IPS-NIHi11 (cell line): ENCODE measurements around the gene CAPN14.
A peak's percentile ranks its signal among the peaks of the same experiment; 100 is the strongest.
"Not testable (repeated sequence)": the region's sequence is repeated elsewhere in the genome, so short reads cannot be mapped to it uniquely, and the experiment has no call there.

Source experiments
- DNase-seq: peaks from one replicate; pipeline ENCODE4 v3.0.0; 2012; ENCODE audit warnings: mixed read lengths, low spot score

CAPN14 gene

DNA sequence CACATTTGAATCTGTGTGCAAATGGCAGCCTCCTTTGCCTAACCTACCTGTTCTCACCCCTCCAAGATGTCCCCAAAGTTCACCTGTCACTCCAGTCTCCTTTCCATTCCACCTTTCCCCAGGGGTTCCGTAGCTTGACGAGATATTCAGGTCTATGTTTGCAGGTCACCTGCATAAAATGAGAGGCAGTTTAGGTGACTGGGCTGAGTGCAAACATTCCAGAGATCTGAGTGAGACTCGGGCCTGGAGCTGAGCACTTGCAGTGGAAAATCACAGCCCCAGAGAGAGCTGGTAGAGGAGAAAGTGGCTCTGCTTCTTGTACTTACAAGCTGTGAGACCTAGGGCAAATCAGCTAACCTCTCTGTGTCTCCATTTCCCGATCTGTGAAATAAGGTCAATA lies 20.1 kb downstream of the CAPN14 start:
- no peak for DNase-seq

DNA sequence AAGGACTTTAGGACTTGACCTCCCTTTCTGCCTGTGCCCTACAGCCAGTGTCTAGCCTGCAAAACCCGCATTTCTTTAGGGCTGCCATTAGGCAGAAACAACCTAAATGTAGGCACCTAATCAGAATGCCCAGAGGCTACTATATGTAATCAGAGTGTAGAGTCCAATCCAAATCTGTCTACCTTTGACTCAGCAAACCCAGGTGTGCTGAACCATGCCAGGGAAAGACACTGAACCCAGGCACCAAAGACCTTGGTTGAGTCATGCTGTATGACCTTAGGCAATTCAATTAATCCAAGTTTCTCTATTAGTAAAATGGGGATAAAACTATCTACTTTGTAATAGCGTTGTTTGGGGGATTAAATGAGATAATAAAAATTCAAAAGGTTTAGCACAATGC lies 20.7 kb downstream of the CAPN14 start:
- DNase-seq = no peak

DNA sequence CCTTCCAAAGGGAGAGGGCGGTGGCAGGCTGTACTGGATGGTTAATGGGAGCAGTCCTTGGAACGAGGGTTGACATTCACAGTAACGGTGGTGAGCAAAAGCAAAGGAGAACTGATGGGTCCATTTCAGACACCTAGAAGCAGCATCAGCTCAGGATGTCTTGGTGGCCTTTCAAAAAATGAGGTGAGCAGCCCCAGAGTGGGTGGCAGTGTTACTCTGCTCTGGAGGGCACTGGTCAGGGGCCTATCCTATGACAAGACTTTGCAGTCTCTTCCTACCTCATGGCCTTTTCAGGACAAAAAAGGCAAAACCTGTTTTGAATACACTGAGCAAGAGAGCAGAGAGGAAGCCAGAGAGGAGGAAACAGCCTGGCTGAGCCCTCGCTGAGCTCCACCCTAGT lies 23.5 kb downstream of the CAPN14 start:
- no peak for DNase-seq

DNA sequence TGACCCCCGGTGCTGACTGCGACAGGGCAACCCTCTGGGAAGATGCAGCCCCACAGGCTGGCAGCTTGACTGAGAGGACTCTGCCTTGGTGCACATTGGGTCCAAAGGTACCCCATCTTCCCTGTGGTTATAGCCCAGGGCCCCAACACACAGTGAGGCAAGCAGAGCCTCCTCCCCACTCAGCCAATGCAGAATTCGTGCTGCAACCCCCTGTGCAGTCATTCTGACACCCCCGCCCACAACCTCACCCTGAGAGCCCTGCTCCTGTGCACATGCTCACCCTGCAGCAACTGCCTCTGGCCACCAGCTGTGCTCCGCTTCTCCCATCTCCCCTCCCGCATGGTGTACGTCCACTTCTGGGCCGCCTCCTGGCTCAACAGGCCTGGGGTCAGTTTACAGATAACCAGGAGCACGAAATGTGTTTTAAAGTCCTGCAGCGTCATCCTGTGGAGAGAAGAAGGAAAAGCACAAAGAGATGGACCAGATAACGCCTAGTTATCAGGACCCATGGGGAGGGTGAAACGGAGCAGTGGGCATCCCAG lies 24.4 kb downstream of the CAPN14 start:
- no peak for DNase-seq

DNA sequence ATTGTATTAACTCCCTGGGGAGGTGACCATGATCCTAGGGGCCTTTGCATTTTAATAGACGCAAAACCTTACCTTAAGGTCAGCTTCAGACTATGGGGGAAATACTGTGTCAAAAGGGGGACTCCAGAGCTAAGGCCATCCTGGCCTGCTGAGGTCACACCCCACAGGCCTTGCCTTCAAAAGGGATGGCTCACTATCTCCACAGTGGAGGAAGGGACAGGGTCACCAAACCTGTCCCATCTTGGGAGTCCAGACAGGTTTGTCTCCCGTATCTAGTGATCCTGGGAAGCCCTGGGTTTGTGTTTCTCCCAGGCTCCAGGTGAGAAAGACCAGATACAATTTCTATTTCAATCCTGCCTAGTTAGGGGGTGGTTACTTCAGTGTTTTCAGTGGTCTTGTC lies 24.9 kb downstream of the CAPN14 start:
- no peak for DNase-seq

DNA sequence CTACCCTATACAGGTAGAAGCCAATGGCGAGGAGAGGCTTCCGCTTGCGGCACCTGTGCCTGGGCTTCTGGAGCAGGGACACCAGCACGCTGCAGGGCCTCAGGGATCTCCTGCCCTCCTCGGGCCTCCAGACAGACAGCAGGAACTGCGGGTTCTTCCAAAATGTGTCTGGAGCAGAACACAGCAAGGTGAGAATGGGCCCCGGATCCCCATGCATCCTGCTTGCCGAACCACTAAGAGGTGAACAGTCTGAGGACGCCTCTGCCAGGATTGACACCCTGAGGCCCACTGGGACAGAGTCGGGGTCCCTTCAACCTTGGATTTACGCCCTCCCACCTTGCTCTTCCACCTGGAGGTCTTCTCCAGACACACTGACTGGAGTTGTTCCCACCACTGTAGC lies 25.4 kb downstream of the CAPN14 start:
- DNase-seq = no peak

DNA sequence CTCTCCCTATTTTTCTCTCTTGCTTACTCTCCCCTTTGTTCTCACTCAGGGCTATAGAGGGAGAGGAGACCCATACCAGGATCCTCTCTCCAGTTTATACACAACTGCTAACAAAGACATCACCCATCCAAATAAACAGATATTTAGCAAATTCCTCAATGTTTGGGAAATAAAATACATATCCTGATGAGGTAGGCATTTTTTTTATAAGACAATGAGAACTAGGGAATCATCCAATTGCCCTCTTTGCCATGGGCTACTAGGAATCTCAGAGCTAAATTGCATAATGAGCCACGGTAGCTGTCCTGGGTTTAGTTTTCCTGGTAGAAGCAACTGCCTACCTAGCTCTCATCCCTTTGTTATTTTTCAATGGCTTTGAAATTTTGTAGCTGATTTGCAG lies 27.1 kb downstream of the CAPN14 start:
- DNase-seq = no peak

DNA sequence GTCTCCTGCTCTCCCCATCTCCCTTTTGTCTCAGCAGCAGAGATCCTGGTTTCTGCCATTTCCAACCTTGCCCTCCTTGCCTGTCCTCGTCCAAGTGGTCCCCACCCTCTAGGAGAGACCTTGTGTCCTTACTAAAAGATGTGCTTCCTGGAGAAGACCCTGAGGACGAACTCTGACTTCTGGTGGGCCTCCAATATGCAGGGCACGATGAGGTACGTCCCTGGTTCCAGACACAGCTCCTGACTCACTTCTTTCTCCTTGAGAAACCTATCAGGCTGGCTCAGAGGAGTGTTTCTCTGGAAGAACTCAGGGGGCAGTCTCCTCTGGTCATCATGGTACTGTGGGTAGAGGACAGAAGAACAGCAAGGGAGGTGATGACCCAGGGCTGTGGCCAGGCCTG lies 28.2 kb downstream of the CAPN14 start:
- DNase-seq = no peak

DNA sequence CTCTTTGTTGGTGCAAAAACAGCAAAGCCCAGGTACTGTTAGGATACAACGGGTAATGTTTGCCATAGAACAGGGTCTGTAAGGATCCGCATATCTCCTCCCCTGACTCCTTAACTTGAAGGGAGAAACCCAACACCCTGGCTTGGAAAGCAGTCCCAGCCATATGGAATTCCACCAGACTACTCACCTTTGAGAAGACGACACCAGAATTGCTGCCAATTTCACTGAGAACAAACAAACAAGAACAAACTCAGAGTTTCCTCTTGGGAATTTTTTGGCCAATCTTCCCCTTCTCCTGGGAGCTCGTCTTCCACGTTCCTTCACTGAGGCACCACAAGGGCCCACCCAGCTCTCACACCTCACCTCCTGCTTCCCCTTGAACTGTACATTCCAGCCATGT lies 29.2 kb downstream of the CAPN14 start:
- peak; percentile 23 for DNase-seq

DNA sequence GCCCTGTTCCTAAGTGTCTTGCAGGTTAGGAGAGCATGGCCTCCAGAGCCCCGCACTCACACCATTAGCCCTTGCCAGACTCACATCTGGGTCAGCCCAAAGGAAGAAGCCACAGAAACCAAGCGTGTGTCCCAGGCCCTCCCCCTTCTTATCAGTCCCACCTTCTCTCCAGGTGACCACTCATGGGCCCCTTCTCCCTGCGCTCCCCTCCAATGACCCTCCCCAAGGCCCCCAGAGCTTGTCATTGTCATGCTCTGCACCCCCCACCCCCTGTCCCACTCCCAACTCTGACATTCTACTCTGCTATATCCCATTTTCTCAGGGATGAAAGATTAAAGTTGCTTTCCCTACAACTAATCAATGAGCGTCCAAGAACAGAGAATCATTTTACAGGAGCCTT lies 30.1 kb downstream of the CAPN14 start:
- DNase-seq = no peak

DNA sequence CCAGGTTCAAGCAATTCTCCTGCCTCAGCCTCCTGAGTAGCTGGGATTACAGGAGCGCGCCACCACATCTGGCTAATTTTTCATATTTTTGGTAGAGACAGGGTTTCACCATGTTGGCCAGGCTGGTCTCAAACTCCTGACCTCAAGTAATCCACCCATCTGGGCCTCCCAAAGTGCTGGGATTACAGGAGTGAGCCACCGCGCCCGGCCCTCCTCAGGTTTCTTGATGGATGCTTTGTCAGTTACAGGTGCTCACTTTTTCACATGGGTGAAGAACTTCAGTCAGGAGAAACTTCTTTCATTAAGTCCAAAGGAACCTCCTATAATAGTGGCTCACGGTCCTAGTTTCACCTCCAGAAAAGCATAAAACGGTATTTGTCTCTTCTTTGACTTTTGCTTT lies 33.3 kb downstream of the CAPN14 start:
- DNase-seq = not testable (repeated sequence)

DNA sequence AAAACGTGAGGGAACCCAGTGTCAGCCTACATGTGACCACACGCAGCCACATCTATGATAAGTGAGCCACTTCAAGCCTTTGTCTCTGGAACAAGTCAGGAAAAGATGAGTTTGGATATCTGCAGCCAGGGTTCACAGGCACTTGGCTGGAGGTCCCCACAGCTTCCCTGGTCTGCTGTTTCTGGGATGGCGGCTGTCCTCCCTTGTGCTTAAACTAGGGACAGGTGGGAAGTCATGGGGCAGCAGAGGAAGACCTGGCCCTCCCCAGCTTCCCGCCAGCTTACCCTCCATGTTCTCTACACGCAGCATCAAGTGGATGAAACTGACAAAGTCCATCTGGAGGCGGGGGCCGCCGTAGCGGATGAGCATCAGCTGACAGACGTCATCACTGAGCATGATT lies 40.6 kb downstream of the CAPN14 start:
- no peak for DNase-seq

DNA sequence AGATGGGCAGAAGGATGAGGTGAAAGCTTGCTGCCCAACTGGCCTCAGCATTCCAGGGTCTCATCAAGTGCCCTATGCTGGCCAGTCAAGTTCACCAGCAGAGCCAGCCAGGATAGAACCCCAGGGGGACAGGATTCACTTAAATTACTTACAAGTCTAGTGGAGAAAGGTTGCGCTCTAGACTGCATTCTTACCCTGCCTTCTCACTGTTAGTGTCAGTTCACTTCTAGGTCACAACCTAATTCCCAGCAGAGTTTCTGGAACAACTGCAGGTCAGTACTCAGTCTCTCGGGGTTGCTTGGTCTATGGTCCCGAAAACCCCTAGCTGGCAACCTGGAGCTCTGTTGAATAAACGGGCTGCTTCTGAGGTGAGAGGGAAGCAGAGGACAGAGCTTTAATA lies 46.2 kb downstream of the CAPN14 start:
- DNase-seq = no peak

DNA sequence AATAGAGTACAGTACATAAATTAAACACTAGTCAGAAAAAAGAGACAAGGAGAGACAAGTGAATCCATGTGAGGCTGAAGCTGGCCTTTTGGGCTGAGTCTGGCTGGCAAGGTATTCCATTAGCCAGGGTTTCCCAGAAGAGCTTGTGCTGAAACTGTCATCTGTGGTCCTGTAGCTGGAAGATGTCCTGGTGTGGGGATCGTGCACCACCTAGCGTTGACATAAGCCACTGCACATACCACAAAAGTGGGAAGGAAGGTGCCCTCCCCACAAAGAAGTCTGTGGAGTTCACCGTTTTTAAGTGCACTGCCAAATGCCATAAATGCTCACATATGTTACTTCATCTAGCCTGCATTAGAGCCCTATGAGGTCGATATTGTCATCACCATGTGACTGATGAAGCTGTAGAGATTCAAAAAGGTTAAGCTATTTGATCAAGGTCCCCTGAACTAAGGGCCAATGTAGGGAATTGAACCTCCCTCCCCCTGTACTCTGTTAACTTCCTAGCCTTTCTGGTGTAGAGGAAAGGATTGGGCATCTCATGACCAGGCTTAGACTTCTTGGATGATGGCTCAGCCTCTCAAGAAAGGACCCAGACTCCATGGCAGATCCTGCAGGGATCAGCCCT lies 47.1 kb downstream of the CAPN14 start:
- peak; percentile 86 for DNase-seq

DNA sequence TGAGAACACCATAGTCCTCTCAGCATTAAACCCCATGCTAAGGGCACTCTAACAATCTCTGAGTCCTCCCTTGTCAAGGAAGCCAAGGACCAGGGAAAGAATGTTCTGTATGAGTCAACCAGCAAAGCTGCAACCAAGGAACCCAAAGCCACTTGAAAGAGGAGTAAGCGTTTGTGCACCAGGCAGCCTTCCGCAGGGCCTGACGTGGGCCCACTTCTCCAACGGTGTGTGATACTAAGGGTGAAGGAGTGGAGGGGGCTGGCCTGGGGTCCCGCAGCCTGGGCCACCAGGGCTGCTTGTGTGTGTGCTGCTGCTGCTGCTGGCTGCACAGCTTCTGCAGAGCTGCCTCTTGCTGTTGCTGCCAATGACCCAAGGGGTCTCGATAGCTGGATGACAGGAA lies 49.0 kb downstream of the CAPN14 start:
- no peak for DNase-seq

DNA sequence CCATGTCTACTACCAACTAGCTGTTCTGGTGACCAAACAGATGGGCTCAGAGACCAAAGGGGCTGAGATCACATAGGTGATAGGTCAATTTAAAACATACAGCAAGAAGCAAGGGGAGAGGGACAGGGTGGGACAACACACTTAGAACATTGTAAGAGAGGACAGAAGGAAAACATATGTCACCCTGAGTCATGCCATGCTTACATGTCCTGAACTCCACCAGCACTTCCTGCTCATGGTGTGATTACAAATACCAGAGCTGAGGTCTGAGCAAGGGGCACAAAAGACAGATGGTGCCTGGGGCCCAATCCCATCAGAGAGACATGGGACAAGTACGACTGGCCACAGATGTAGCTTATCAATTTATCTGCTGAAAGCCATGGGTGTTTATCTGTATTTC lies 50.4 kb downstream of the CAPN14 start:
- no peak for DNase-seq

DNA sequence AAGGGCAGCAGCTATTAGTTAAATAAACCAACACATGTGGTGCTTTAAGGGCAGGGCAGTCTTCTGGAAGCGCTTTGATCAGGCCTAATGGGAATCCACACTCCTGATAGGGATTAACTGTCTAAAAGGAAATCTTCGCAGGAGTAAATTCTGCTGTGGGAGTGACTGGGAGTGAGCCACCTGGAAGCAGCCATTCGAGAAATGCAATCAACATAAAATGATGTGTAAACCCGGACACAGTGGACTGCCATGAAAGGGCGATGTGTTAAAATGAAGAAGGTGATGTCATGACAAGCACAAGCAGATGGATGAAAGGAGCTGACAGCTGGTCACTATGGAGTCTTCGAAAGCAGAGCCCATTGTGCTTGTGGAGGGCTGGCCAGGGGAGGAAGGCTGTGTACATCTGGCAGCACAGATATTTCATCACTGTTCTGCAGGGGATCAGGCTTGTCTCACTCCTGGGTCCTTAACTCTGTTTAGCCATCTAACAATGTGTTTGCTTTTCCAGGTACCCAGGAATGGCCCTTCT lies 54.2 kb downstream of the CAPN14 start:
- no peak for DNase-seq

DNA sequence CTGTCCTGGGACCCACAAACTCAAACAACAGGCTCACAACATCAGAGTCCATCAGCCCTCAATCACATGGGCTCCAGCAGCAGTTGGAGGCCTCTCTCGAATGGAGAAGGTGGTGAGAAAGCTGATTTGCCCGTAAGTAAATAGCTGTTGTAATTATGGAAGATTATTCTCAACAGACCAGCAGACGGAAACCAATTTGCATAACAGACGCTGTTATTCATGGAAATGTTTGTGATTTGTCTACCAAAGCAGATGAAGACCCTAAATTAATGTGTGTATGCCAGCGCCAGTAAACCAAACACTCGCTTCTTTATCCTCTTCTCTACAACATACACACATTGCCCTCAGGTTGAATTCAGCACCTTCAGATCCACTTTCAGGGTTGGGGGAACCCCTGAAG lies 55.7 kb downstream of the CAPN14 start:
- DNase-seq = no peak

DNA sequence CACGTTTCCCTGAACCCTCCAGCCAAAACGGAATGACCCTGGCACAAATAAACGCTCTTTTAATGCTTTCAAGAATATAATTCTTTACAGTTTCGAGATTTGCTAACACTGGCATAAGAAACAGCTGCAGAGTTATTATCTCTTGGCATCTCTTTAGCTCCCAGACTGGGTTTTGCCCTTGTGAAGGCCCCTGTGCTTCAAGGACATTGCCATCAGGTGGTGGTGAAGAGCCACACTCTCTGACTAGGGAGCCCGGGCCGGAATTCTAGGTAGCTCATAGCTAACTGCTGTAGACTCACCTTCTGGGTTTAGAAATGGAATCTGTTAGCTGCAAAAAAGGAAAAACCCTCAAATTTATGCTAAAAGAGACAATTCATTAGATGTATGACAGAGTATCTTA lies 65.8 kb downstream of the CAPN14 start:
- peak; percentile 20 for DNase-seq

DNA sequence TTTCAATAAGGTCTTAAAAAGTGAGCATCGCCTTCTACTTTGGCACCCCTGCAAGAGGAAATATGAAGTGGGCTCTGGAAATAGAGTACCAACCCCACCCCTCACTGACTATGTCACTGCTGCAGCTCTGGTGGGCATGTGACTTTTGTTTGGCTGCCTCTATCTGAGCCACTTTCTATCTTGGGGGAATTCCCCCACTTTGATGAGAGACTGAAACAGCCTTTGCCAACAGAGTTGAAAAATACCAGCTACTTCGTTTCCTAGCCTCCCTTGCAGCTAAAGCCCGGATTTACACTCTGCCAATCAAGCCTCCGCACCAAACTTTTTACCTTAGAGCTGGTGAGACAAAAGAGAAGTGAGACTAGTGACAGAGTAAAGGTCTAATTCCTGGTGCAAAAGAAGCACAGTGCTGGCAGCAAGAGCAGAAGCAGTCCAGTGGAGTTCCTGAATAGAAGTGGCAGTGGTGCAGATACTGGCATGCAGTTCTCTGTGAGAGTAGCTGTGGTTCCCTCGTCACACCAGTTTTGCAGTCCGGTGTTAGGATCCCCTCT lies 67.1 kb downstream of the CAPN14 start:
- DNase-seq = no peak

DNA sequence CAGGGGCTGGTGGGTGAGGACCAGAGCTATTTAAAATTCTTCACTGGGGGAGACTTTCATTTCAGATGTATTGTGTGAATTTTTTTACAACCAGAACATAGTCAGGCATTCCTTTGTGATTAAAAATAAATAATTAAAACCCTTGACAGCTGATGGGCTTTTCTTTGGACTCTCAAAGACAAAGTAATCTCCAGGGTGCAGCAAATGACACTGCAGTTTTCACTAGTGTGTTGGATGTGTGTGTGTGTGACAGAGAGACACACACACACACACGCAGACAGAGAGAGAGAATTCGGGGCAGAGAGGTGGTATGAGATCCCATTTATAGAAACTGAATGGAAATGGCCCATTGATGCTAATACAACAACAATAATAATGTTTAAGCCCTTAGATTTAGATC lies 68.8 kb downstream of the CAPN14 start:
- DNase-seq = no peak

DNA sequence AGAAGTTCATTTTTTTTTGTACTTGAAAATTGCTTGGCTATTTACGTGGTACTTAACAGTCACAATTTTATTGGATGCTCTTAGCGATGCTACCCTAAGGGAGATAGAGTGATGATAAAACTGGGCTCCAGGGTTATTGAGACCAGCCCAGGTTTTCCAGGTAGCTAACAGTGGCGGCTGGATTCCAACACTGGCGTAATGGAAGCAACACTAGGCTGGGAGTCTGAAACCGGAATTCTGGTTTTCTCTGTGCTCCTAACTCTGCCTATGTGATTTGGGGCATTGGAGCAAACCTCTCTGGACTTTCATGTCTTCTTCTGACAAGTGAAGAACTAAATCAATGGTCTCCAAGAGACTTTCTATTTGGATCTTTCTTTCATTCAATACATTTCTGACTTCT lies 69.7 kb downstream of the CAPN14 start:
- DNase-seq = no peak

DNA sequence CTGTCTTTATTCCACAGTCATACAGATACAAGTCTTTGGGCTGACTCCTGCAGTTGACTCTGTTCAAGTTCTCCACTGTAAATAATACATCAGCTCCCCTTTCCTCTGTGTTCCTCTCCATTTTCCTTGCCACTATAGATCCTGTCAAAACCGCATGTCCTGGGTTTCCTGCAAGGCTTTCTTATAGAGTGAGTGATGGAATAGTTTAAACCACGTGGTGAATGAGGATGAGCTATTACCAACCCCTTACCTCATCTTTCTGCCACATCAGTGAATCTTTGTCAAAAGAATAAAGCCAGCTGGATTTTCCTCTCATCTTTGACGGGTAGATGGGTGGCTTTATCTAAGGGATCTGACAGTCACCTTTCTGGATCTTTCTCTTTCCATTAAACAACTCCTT lies 75.2 kb downstream of the CAPN14 start:
- DNase-seq = no peak

DNA sequence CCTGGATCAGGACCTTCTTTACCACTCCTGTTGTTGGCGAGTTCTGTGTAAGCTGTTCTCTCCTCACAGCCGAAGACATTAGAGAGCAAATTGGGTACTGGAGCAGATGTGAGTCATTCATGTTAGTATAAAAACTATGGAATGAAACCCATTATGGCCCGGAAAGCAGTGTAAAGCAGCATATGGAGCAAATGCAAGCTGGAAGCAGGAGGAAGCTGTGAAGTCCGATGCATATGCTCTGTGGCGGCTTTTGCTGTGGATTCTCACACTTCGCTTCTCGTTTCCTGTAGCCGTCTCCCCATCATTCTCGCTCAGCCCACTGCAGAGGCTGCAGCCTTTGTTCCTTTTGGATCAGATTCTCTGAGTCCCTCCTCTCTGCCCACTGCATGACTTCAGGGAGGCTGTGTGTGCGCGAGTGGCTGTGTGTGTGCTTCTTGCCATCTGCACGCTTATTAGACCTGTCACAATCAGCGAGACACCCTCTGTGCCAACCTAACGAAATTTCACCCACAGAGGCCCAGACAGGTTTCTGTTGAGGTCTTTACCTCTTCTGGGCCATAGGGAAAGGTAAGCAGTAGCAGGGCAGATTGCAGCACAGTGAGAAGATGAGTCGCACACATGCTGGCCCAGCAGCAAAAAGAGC lies 75.8 kb downstream of the CAPN14 start:
- DNase-seq = no peak
